Ishikawa (cell line): ENCODE data around the gene ADCY5.

Source experiments
- CEBPB ChIP-seq: IDR thresholded peaks from 2 replicates; pipeline ENCODE4 v1.6.1; 2012
- CREB1 ChIP-seq: IDR thresholded peaks from 2 replicates; pipeline ENCODE4 v1.6.1; 2012; ENCODE audit warnings: low read depth
- EGR1 ChIP-seq: IDR thresholded peaks from 2 replicates; pipeline ENCODE4 v1.6.1; 2012
- EP300 ChIP-seq: IDR thresholded peaks from 2 replicates; pipeline ENCODE4 v1.6.1; 2012; ENCODE audit warnings: borderline replicate concordance
- FOXM1 ChIP-seq: IDR thresholded peaks from 2 replicates; pipeline ENCODE4 v1.6.1; 2012; ENCODE audit warnings: low read depth, borderline replicate concordance
- MAX ChIP-seq: IDR thresholded peaks from 2 replicates; pipeline ENCODE4 v1.6.1; 2012
- RAD21 ChIP-seq: IDR thresholded peaks from 2 replicates; pipeline ENCODE4 v1.6.1; 2012; ENCODE audit warnings: low read depth
- REST ChIP-seq: IDR thresholded peaks from 2 replicates; pipeline ENCODE4 v1.6.1; 2012; ENCODE audit warnings: low read depth, mild to moderate bottlenecking
- TAF1 ChIP-seq: IDR thresholded peaks from 2 replicates; pipeline ENCODE4 v1.6.1; 2012; ENCODE audit warnings: low read depth, mild to moderate bottlenecking
- TEAD4 ChIP-seq: IDR thresholded peaks from 2 replicates; pipeline ENCODE4 v1.6.1; 2012
- USF1 ChIP-seq: IDR thresholded peaks from 2 replicates; pipeline ENCODE4 v1.6.1; 2012
- YY1 ChIP-seq: IDR thresholded peaks from 2 replicates; pipeline ENCODE4 v1.6.1; 2012; ENCODE audit warnings: low read depth
- ZBTB7A ChIP-seq: IDR thresholded peaks from 2 replicates; pipeline ENCODE4 v1.6.1; 2012; ENCODE audit warnings: low read depth

GRCh38 chr3:123324880-123325765, 123.8 kb downstream of the ADCY5 start:
- TF ChIP-seq EP300: no peak
- no peak for TF ChIP-seq EGR1
- no peak for TF ChIP-seq USF1
- no peak for TF ChIP-seq REST
- no peak for TF ChIP-seq CEBPB
- TF ChIP-seq TAF1: no peak
- no peak for TF ChIP-seq RAD21
- TF ChIP-seq FOXM1: no peak
- no peak for TF ChIP-seq YY1
- TF ChIP-seq MAX: no peak
- TF ChIP-seq ZBTB7A: no peak
- TF ChIP-seq CREB1: no peak
- TF ChIP-seq TEAD4: no peak
